NCI-H2171 (cell line): ENCODE measurements around the gene PRAME.
"Not testable (repeated sequence)": the region's sequence is repeated elsewhere in the genome, so short reads cannot be mapped to it uniquely, and the experiment has no call there.

Experiments
- DNase-seq: peaks from one replicate; lab custom pipeline; 2025; lab: John Stamatoyannopoulos, UW

Gene PRAME

GRCh38 chr22:22550789-22551434 is 8.2 kb downstream of the PRAME start:
- DNase-seq = no peak

GRCh38 chr22:22548910-22549309 is 10.2 kb downstream of the PRAME start:
- no peak for DNase-seq

GRCh38 chr22:22548317-22548716 is 10.7 kb downstream of the PRAME start:
- DNase-seq = no peak

- no peak for DNase-seq
These were observed 11.3 kb downstream of the PRAME start for GRCh38 chr22:22547692-22548300.

- DNase-seq = no peak
These were observed 11.8 kb downstream of the PRAME start for GRCh38 chr22:22547226-22547625.

GRCh38 chr22:22546490-22546889 is 12.6 kb downstream of the PRAME start:
- DNase-seq = no peak

- DNase-seq = no peak
These were observed 14.0 kb downstream of the PRAME start for GRCh38 chr22:22545084-22545483.

GRCh38 chr22:22538226-22538989 is 20.7 kb downstream of the PRAME start:
- no peak for DNase-seq

- no peak for DNase-seq
These were observed 22.1 kb downstream of the PRAME start for GRCh38 chr22:22536916-22537315.

- no peak for DNase-seq
These were observed 22.6 kb downstream of the PRAME start for GRCh38 chr22:22536515-22536914.

GRCh38 chr22:22535662-22536061 is 23.4 kb downstream of the PRAME start:
- DNase-seq = no peak

- no peak for DNase-seq
These were observed 24.3 kb downstream of the PRAME start for GRCh38 chr22:22534604-22535415.

GRCh38 chr22:22533863-22534262 is 25.2 kb downstream of the PRAME start:
- DNase-seq = no peak

GRCh38 chr22:22533417-22533816 is 25.6 kb downstream of the PRAME start:
- DNase-seq = no peak

GRCh38 chr22:22532547-22533071 is 26.5 kb downstream of the PRAME start:
- not testable (repeated sequence) for DNase-seq

GRCh38 chr22:22531770-22532546 is 27.1 kb downstream of the PRAME start:
- DNase-seq = no peak

GRCh38 chr22:22528780-22529179 is 30.3 kb downstream of the PRAME start:
- DNase-seq = no peak

GRCh38 chr22:22527312-22527711 is 31.8 kb downstream of the PRAME start:
- no peak for DNase-seq

- DNase-seq = no peak
These were observed 32.7 kb downstream of the PRAME start for GRCh38 chr22:22526125-22526912.

- DNase-seq = no peak
These were observed 35.6 kb downstream of the PRAME start for GRCh38 chr22:22523494-22523893.

- DNase-seq = no peak
These were observed 37.4 kb downstream of the PRAME start for GRCh38 chr22:22521631-22522030.
